HepG2 (cell line): ENCODE results near the gene DLX1. TPM values are rescaled to one million over a fixed set of nuclear protein-coding genes. Genes with fewer than 3 reads are reported as not detected.

Source experiments
- ATM ChIP-seq: fragments of 450-650 bp; IDR thresholded peaks from 2 replicates; pipeline ENCODE4 v1.7.1; 2017; ENCODE audit warnings: mild to moderate bottlenecking, borderline replicate concordance
- CEBPG ChIP-seq: IDR thresholded peaks from 2 replicates; pipeline ENCODE4 v1.6.1; 2016
- CREB3 ChIP-seq: sonication (generic); formaldehyde crosslinking; IDR thresholded peaks from 2 replicates; pipeline ENCODE4 v1.5.0; 2020; ENCODE audit warnings: missing genetic modification reagents
- ETS1 ChIP-seq: sonication (generic); formaldehyde crosslinking; IDR thresholded peaks from 2 replicates; pipeline ENCODE4 v1.4.0; 2020; ENCODE audit warnings: missing genetic modification reagents
- NFAT5 ChIP-seq: sonication (generic); formaldehyde crosslinking; IDR thresholded peaks from 2 replicates; pipeline ENCODE4 v1.4.0; 2020; ENCODE audit warnings: missing genetic modification reagents
- PCBP2 ChIP-seq: fragments of 200-400 bp; formaldehyde crosslinking; optimal IDR thresholded peaks from 2 replicates; pipeline ENCODE3; 2018; ENCODE audit warnings: low read length, low read depth; ENCODE audit not compliant: poor library complexity, severe bottlenecking
- RBFOX2 ChIP-seq: fragments of 200-400 bp; formaldehyde crosslinking; IDR thresholded peaks from 2 replicates; pipeline ENCODE4 v1.6.1; 2017; ENCODE audit warnings: low read depth, mild to moderate bottlenecking, low read length
- RBM39 ChIP-seq: fragments of 200-400 bp; formaldehyde crosslinking; IDR thresholded peaks from one replicate; pipeline ENCODE4 v1.6.1; 2018; ENCODE audit warnings: antibody characterized with exemption, mild to moderate bottlenecking, low read depth, low read length; ENCODE audit not compliant: poor library complexity, severe bottlenecking
- SAP130 ChIP-seq: IDR thresholded peaks from 2 replicates; pipeline ENCODE4 v1.6.1; 2016; ENCODE audit warnings: low read depth
- SOX6 ChIP-seq, 2 experiments: fragments of 450-650 bp in 1 of 2; sonication (generic) in 1 of 2; formaldehyde crosslinking in 1 of 2; IDR thresholded peaks; 2 replicates each; pipeline versions ENCODE4 v1.4.0 to v1.6.1; 2017 to 2020; ENCODE audit warnings: antibody characterized with exemption in 1 of 2, mild to moderate bottlenecking in 1 of 2, missing genetic modification reagents in 1 of 2
- SP5 ChIP-seq: IDR thresholded peaks from 2 replicates; pipeline ENCODE4 v1.6.1; 2016; ENCODE audit warnings: low read depth, borderline replicate concordance
- SUZ12 ChIP-seq: fragments of 150-350 bp; IDR thresholded peaks from 2 replicates; pipeline ENCODE4 v1.6.1; 2014; ENCODE audit warnings: low read depth, low read length
- THAP9 ChIP-seq: sonication (generic); formaldehyde crosslinking; IDR thresholded peaks from 2 replicates; pipeline ENCODE4; 2020; ENCODE audit warnings: missing genetic modification reagents, mild to moderate bottlenecking, borderline replicate concordance
- ZBTB38 ChIP-seq: sonication (generic); formaldehyde crosslinking; IDR thresholded peaks from 2 replicates; pipeline ENCODE4 v1.5.1; 2020; ENCODE audit warnings: mild to moderate bottlenecking, missing genetic modification reagents
- ZNF121 ChIP-seq: sonication (generic); formaldehyde crosslinking; IDR thresholded peaks from 2 replicates; pipeline ENCODE4 v1.5.0; 2020; ENCODE audit warnings: mild to moderate bottlenecking, missing genetic modification reagents
- ZNF136 ChIP-seq: sonication (generic); formaldehyde crosslinking; IDR thresholded peaks from 2 replicates; pipeline ENCODE4 v1.8.1; 2022; ENCODE audit warnings: low read depth, mild to moderate bottlenecking, moderate library complexity, missing genetic modification reagents
- ZNF501 ChIP-seq: sonication (generic); formaldehyde crosslinking; IDR thresholded peaks from 2 replicates; pipeline ENCODE4 v1.5.1; 2020; ENCODE audit warnings: mild to moderate bottlenecking, moderate library complexity, missing genetic modification reagents
- ZNF788 ChIP-seq: sonication (generic); formaldehyde crosslinking; IDR thresholded peaks from 2 replicates; pipeline ENCODE4 v1.5.0; 2020; ENCODE audit warnings: mild to moderate bottlenecking, missing genetic modification reagents, borderline replicate concordance
- polyA plus RNA-seq, 8 experiments: library from polyadenylated mRNA; depleted of rRNA in 3 of 8; stranded (reverse) in 7 of 8; unstranded in 1 of 8; fragments of >200 nt; fragmentation: Illumina TruSeq in 4 of 8; extraction: Trizol in 4 of 8; gene quantifications; 2 replicates each; pipeline versions ENCODE4 v1.2.1 to v1.2.3, GENCODE V29; 2011 to 2016; ENCODE audit warnings: low read depth in 4 of 8, missing spikeins in 1 of 8, mixed read lengths in 1 of 8; ENCODE audit not compliant: insufficient read depth in 1 of 8
- total RNA-seq, 5 experiments: library from RNA; depleted of rRNA; stranded (reverse); fragments of >200 nt; fragmentation: Illumina TruSeq; extraction: Trizol; gene quantifications; 2 replicates each; pipeline ENCODE4 v1.2.3, GENCODE V29; 2016; ENCODE audit warnings: low read depth in 1 of 5

DLX1 gene
- total and polyA plus RNA-seq, 2 of the 13 experiments (the other 11 are each of a cell fraction or from before 2014, with no cell fraction given), result 0.18 to 0.86 TPM

- no peak for TF ChIP-seq THAP9 (CRISPR knock-in tag)
- TF ChIP-seq RBFOX2, result no peak
- no peak for TF ChIP-seq ATM
- no peak for TF ChIP-seq ZBTB38 (CRISPR knock-in tag)
- TF ChIP-seq ZNF136 (CRISPR knock-in tag), result no peak
- no peak for TF ChIP-seq NFAT5 (CRISPR knock-in tag)
- TF ChIP-seq ZNF501 (CRISPR knock-in tag), result peak; percentile 52; the same call in 1 of the 2 replicates
- no peak for TF ChIP-seq PCBP2
- TF ChIP-seq ZNF788 (CRISPR knock-in tag), result peak; percentile 49; the same call in 1 of the 2 replicates
- no peak for TF ChIP-seq SAP130 (CRISPR knock-in tag)
- no peak for TF ChIP-seq SOX6 (IDR thresholded peaks at IDR 0.05)
- 0 out of 2 replicates have a peak, but pooled peaks have one; percentile 27 for TF ChIP-seq SOX6 (CRISPR knock-in tag; IDR thresholded peaks at IDR 0.05)
- TF ChIP-seq SP5, result no peak
- TF ChIP-seq ZNF121 (CRISPR knock-in tag), result peak; percentile 64
- peak; percentile 34 for TF ChIP-seq RBM39
- TF ChIP-seq CEBPG (CRISPR knock-in tag), result no peak
- TF ChIP-seq SUZ12, result no peak
- TF ChIP-seq ETS1, result no peak
- no peak for TF ChIP-seq CREB3 (CRISPR knock-in tag)
These were observed 10.0 kb downstream of the DLX1 start (continued) for GRCh38 chr2:172095146-172095904.
